H9 (cell line): ENCODE results near the gene DLGAP4. TPM values are rescaled to one million over a fixed set of nuclear protein-coding genes. Genes with fewer than 3 reads are reported as not detected.

Source experiments
- DNase-seq: peaks from one replicate; pipeline ENCODE4 v3.0.0-alpha.2; 2017
- H2AFZ ChIP-seq: one replicate; pipeline ENCODE4 v1.6.1; 2013; ENCODE audit warnings: mild to moderate bottlenecking, low read length, control low read depth, moderate library complexity
- H2AK5ac ChIP-seq: 2 replicates; pipeline ENCODE4 v1.6.1; 2013; ENCODE audit warnings: low read length, control low read depth, mixed read lengths; ENCODE audit not compliant: insufficient read length
- H2BK120ac ChIP-seq: one replicate; pipeline ENCODE4 v1.6.1; 2013; ENCODE audit warnings: low read depth, mild to moderate bottlenecking, low read length, control low read depth, inconsistent platforms; ENCODE audit not compliant: poor library complexity, severe bottlenecking
- H2BK12ac ChIP-seq: 2 replicates; pipeline ENCODE4 v1.6.1; 2013; ENCODE audit warnings: low read length, control low read depth, mixed read lengths, low read depth; ENCODE audit not compliant: insufficient read length
- H2BK15ac ChIP-seq: 2 replicates; pipeline ENCODE4 v1.6.1; 2013; ENCODE audit warnings: low read depth, low read length, control low read depth
- H2BK20ac ChIP-seq: one replicate; pipeline ENCODE4 v1.6.1; 2013; ENCODE audit warnings: low read depth, mild to moderate bottlenecking, low read length, control low read depth, inconsistent platforms; ENCODE audit not compliant: poor library complexity, severe bottlenecking
- H2BK5ac ChIP-seq: 2 replicates; pipeline ENCODE4 v1.6.1; 2013; ENCODE audit warnings: low read length, control low read depth, mixed read lengths; ENCODE audit not compliant: insufficient read length
- H3K14ac ChIP-seq: 2 replicates; pipeline ENCODE4 v1.6.1; 2013; ENCODE audit warnings: low read length, control low read depth; ENCODE audit not compliant: insufficient read depth
- H3K18ac ChIP-seq: 2 replicates; pipeline ENCODE4 v1.6.1; 2013; ENCODE audit warnings: low read depth, mild to moderate bottlenecking, mixed read lengths, low read length, control low read depth; ENCODE audit not compliant: insufficient read length
- H3K23ac ChIP-seq: 2 replicates; pipeline ENCODE4 v1.6.1; 2013; ENCODE audit warnings: low read length, control low read depth, mixed read lengths, low read depth; ENCODE audit not compliant: insufficient read length
- H3K23me2 ChIP-seq: 2 replicates; pipeline ENCODE4 v1.6.1; 2013; ENCODE audit warnings: low read depth, mild to moderate bottlenecking, mixed read lengths, low read length, control low read depth; ENCODE audit not compliant: insufficient read length, poor library complexity, severe bottlenecking
- H3K27ac ChIP-seq: 2 replicates; pipeline ENCODE4 v1.5.1; 2013; ENCODE audit warnings: low read length, control low read depth, mixed read lengths, low read depth; ENCODE audit not compliant: insufficient read length
- H3K27me3 ChIP-seq: 2 replicates; pipeline ENCODE4 v1.6.1; 2013; ENCODE audit warnings: low read length, control low read depth, inconsistent platforms; ENCODE audit not compliant: insufficient read depth
- H3K4ac ChIP-seq: 2 replicates; pipeline ENCODE4 v1.6.1; 2013; ENCODE audit warnings: low read depth, mild to moderate bottlenecking, control low read depth, inconsistent platforms, low read length, moderate library complexity
- H3K4me1 ChIP-seq: 2 replicates; pipeline ENCODE4 v1.6.1; 2013; ENCODE audit warnings: low read length, control low read depth, inconsistent platforms; ENCODE audit not compliant: insufficient read depth
- H3K4me2 ChIP-seq: 2 replicates; pipeline ENCODE4 v1.6.1; 2013; ENCODE audit warnings: low read length, control low read depth, mixed read lengths; ENCODE audit not compliant: insufficient read length, insufficient read depth
- H3K56ac ChIP-seq: 2 replicates; pipeline ENCODE4 v1.6.1; 2013; ENCODE audit warnings: low read depth, mild to moderate bottlenecking, mixed read lengths, low read length, control low read depth; ENCODE audit not compliant: insufficient read length
- H3K79me1 ChIP-seq: 2 replicates; pipeline ENCODE4 v1.6.1; 2013; ENCODE audit warnings: low read depth, mild to moderate bottlenecking, moderate library complexity, low read length, control low read depth, inconsistent platforms; ENCODE audit not compliant: insufficient read depth, poor library complexity, severe bottlenecking
- H3K79me2 ChIP-seq: 2 replicates; pipeline ENCODE4 v1.6.1; 2013; ENCODE audit warnings: low read length, control low read depth, inconsistent platforms; ENCODE audit not compliant: insufficient read depth
- H3K9ac ChIP-seq: 2 replicates; pipeline ENCODE4 v1.6.1; 2013; ENCODE audit warnings: low read length, control low read depth, mixed read lengths; ENCODE audit not compliant: insufficient read length; ENCODE audit errors: extremely low read depth
- H3K9me3 ChIP-seq: one replicate; pipeline ENCODE4 v1.6.1; 2013; ENCODE audit warnings: low read depth, low read length, inconsistent platforms; ENCODE audit not compliant: control insufficient read depth
- H3T11ph ChIP-seq: one replicate; pipeline ENCODE4 v1.6.1; 2013; ENCODE audit warnings: mild to moderate bottlenecking, low read length, control low read depth, inconsistent platforms
- H4K20me1 ChIP-seq: one replicate; pipeline ENCODE4 v1.6.1; 2013; ENCODE audit not compliant: control insufficient read depth, insufficient read length, insufficient read depth
- H4K5ac ChIP-seq: 2 replicates; pipeline ENCODE4 v1.6.1; 2013; ENCODE audit warnings: low read depth, mild to moderate bottlenecking, mixed read lengths, low read length, control low read depth; ENCODE audit not compliant: insufficient read length
- H4K8ac ChIP-seq: replicated peaks from 2 replicates; pipeline ENCODE4 v1.6.1; 2013; ENCODE audit warnings: low read length, control low read depth, mixed read lengths, low read depth; ENCODE audit not compliant: insufficient read length
- H4K91ac ChIP-seq: 2 replicates; pipeline ENCODE4 v1.6.1; 2013; ENCODE audit warnings: low read depth, mild to moderate bottlenecking, moderate library complexity, mixed read lengths, low read length, control low read depth; ENCODE audit not compliant: insufficient read length
- H3K27ac Mint-ChIP-seq, 3 experiments: 2 replicates in 2 of 3; 3 replicates in 1 of 3; pipeline ENCODE4 v1.8.0; 2020 to 2021; ENCODE audit warnings: mixed read lengths in 3 of 3, mild to moderate bottlenecking in 1 of 3, moderate library complexity in 1 of 3
- H3K27me3 Mint-ChIP-seq: 2 replicates; pipeline ENCODE4 v1.8.0; 2021; ENCODE audit warnings: low read depth, mild to moderate bottlenecking, moderate library complexity, mixed read lengths
- H3K36me3 Mint-ChIP-seq, 3 experiments: 2 replicates in 2 of 3; 3 replicates in 1 of 3; pipeline ENCODE4 v1.8.0; 2020 to 2021; ENCODE audit warnings: low read depth in 3 of 3, mixed read lengths in 3 of 3; ENCODE audit not compliant: insufficient read depth in 1 of 3
- H3K4me1 Mint-ChIP-seq, 2 experiments: 2 replicates each; pipeline ENCODE4 v1.8.0; 2020; ENCODE audit warnings: mixed read lengths in 2 of 2
- H3K4me3 Mint-ChIP-seq, 2 experiments: 2 replicates in 1 of 2; 3 replicates in 1 of 2; pipeline ENCODE4 v1.8.0; 2020 to 2021; ENCODE audit warnings: mild to moderate bottlenecking in 2 of 2, mixed read lengths in 2 of 2, moderate library complexity in 1 of 2
- H3K9me3 Mint-ChIP-seq, 2 experiments: 2 replicates in 1 of 2; 3 replicates in 1 of 2; pipeline ENCODE4 v1.8.0; 2020; ENCODE audit warnings: mild to moderate bottlenecking in 2 of 2, mixed read lengths in 2 of 2, moderate library complexity in 1 of 2
- CTCF ChIP-seq: fragments of 200-600 bp; sonication (generic); conservative IDR thresholded peaks from 3 replicates; pipeline ENCODE4 v1.8.0; 2021; ENCODE audit warnings: antibody characterized with exemption, mild to moderate bottlenecking
- WGBS: extraction: QIAGEN DNeasy Blood & Tissue Kit; methylation state at CpG from one replicate; pipeline ENCODE4 v1.1.7; 2013; ENCODE audit warnings: missing lambda C conversion rate, low lambda C conversion rate, mixed read lengths; ENCODE audit not compliant: insufficient read length; ENCODE audit errors: extremely low coverage; 5-methylcytosine and 5-hydroxymethylcytosine counted together
- total RNA-seq: library from RNA; stranded (reverse); gene quantifications from 2 replicates; pipeline ENCODE4 v1.2.1, GENCODE V29; 2021

DLGAP4 gene
- total RNA-seq, 1 experiment from 2014 or later = 48.0 TPM

GRCh38 chr20:36399147-36399968, 93.2 kb downstream of the DLGAP4 start:
- Histone ChIP-seq H3K79me1 (no peaks in the 10 kb centered on the region), H3K27ac (no peak overlapping the region), H3K79me2 (no peaks in the 10 kb centered on the region), H4K20me1 (no peaks in the 10 kb centered on the region), H3K27me3 (no peaks in the 10 kb centered on the region), H3K9ac (no peak overlapping the region), H2AFZ (no peak overlapping the region), H3K9me3 (no peaks in the 10 kb centered on the region), H3K23me2 (no peaks in the 10 kb centered on the region), H2BK5ac (no peak overlapping the region), H3K56ac (no peak overlapping the region), H3K23ac (no peak overlapping the region), H3K4ac (no peak overlapping the region), H2BK15ac (0 out of 2 replicates have a peak overlapping the region, but pooled peaks have one; percentile 15), H4K8ac (no peak overlapping the region), H3T11ph (no peak overlapping the region), H4K91ac (no peak overlapping the region), H3K14ac (no peak overlapping the region), H2BK20ac (no peak overlapping the region), H3K18ac (no peak overlapping the region), H2BK12ac (no peak overlapping the region), H4K5ac (no peak overlapping the region), H3K4me1 (no peaks in the 10 kb centered on the region), H3K4me2 (no peak overlapping the region), H2AK5ac (no peak overlapping the region), H2BK120ac (no peak overlapping the region)
- 0 out of 7 replicates have a peak, but pooled peaks cover 0 to 1% (median 0%) of the 10 kb centered on the region in 3 experiments for H3K36me3 Mint-ChIP-seq
- H3K4me3 Mint-ChIP-seq = no peak overlapping the region
- H3K27ac Mint-ChIP-seq = no peak overlapping the region; a peak in 1 of 7 replicates
- no CpG with 5 or more reads among the region's 6 CpGs for WGBS
- peak; percentile 89 for TF ChIP-seq CTCF
- peak; percentile 95 for DNase-seq
- H3K4me1 Mint-ChIP-seq = peaks cover 6 to 15% of the 10 kb centered on the region in 2 experiments
- H3K27me3 Mint-ChIP-seq = peaks cover 7% of the 10 kb centered on the region
- H3K9me3 Mint-ChIP-seq = peaks cover 2 to 3% of the 10 kb centered on the region in 2 experiments; a peak in 2 of 5 replicates
